ENCODE measurements around the gene CALY. TPM values are rescaled to one million over a fixed set of nuclear protein-coding genes. Genes with fewer than 3 reads are reported as not detected.

Gene CALY
- total RNA-seq, 1 experiment from 2014 or later: 1.9 TPM

GRCh38 chr10:133339708-133340380 is 3.1 kb upstream of the CALY start:
- Histone ChIP-seq H3K4me3 (ENCODE audit: low read depth in 2 of 2, low read length in 2 of 2) (no peak overlapping the region), H3K27me3 (ENCODE audit: control insufficient read depth, insufficient read depth, low read length) (peaks cover 8% of the 10 kb centered on the region), H3K9me3 (ENCODE audit: control insufficient read depth, insufficient read depth, low read depth, low read length) (no peaks in the 10 kb centered on the region), H3K36me3 (ENCODE audit: control insufficient read depth, insufficient read depth, low read length) (no peaks in the 10 kb centered on the region), H3K27ac (ENCODE audit: low read length) (no peak overlapping the region), H3K4me1 (ENCODE audit: control insufficient read depth, insufficient read depth, low read length) (no peaks in the 10 kb centered on the region)
- in situ Hi-C loops (cut with HindIII; ENCODE audit: low pct_unique_long_range_greater_than_20kb, low sequenced_read_pairs) (no loop called here), intact Hi-C loops (cut with micrococcal nuclease; ENCODE audit: unreplicated experiment) (no loop called here)
- BruUV-seq (replicated peaks): no TSS peak
- DNase-seq (ENCODE audit: low read depth, low spot score): no peak
- ChIA-PET POLR2A (no interaction called here), CTCF (no interaction called here)
- no peak for ATAC-seq
- TF ChIP-seq CTCF (IDR thresholded peaks at IDR 0.05) (no peak), TCF7L2 (IDR thresholded peaks at IDR 0.05; ENCODE audit: low read depth, low read length) (no peak), POLR2AphosphoS5 (IDR thresholded peaks at IDR 0.05; ENCODE audit: low read depth, low read length) (no peak), REST (IDR thresholded peaks at IDR 0.05; ENCODE audit: insufficient read depth in 1 of 2, low read depth in 2 of 2, low read length in 1 of 2) (no peak), SIN3A (IDR thresholded peaks at IDR 0.05; ENCODE audit: borderline replicate concordance, insufficient read depth, low read depth, low read length) (no peak)

GRCh38 chr10:133338080-133339071 is 1.7 kb upstream of the CALY start:
- DNase-seq (ENCODE audit: low read depth, low spot score) (no peak), ATAC-seq (no peak)
- Histone ChIP-seq H3K27me3 (ENCODE audit: control insufficient read depth, insufficient read depth, low read length) (peaks cover 9% of the 10 kb centered on the region), H3K36me3 (ENCODE audit: control insufficient read depth, insufficient read depth, low read length) (no peaks in the 10 kb centered on the region), H3K4me1 (ENCODE audit: control insufficient read depth, insufficient read depth, low read length) (no peaks in the 10 kb centered on the region), H3K4me3 (ENCODE audit: low read depth in 2 of 2, low read length in 2 of 2) (no peak overlapping the region), H3K9me3 (ENCODE audit: control insufficient read depth, insufficient read depth, low read depth, low read length) (no peaks in the 10 kb centered on the region), H3K27ac (ENCODE audit: low read length) (no peak overlapping the region)
- in situ Hi-C loops (cut with HindIII; ENCODE audit: low pct_unique_long_range_greater_than_20kb, low sequenced_read_pairs): no loop called here
- intact Hi-C loops (cut with micrococcal nuclease; ENCODE audit: unreplicated experiment): no loop called here
- TF ChIP-seq SIN3A (IDR thresholded peaks at IDR 0.05; ENCODE audit: borderline replicate concordance, insufficient read depth, low read depth, low read length): no peak
- no peak for TF ChIP-seq POLR2AphosphoS5 (IDR thresholded peaks at IDR 0.05; ENCODE audit: low read depth, low read length)
- no peak for TF ChIP-seq TCF7L2 (IDR thresholded peaks at IDR 0.05; ENCODE audit: low read depth, low read length)
- no peak for TF ChIP-seq REST (IDR thresholded peaks at IDR 0.05; ENCODE audit: insufficient read depth in 1 of 2, low read depth in 2 of 2, low read length in 1 of 2)
- no peak for TF ChIP-seq CTCF (IDR thresholded peaks at IDR 0.05)
- CTCF ChIA-PET: no interaction called here
- no TSS peak for BruUV-seq (replicated peaks)
- POLR2A ChIA-PET: no interaction called here
